T-helper 17 cell (primary cell): ENCODE results near the gene TP53INP2. TPM values are rescaled to one million over a fixed set of nuclear protein-coding genes. Genes with fewer than 3 reads are reported as not detected.
A peak's percentile ranks its signal among the peaks of the same experiment; 100 is the strongest.
"Not testable (repeated sequence)": the region's sequence is repeated elsewhere in the genome, so short reads cannot be mapped to it uniquely, and the experiment has no call there.

Source experiments
- ATAC-seq: fragments of 150-1000 bp; cut with Tn5 transposase; 2 replicates; pipeline ENCODE4 v1.10.0; 2021; ENCODE audit warnings: mild to moderate bottlenecking, moderate library complexity
- DNase-seq, 3 donors: peaks; one replicate each; pipeline versions ENCODE4 v3.0.0 to v3.0.0-alpha.2; 2020 to 2021
- H3K9me3 ChIP-seq: one replicate; pipeline ENCODE4 v1.7.0; 2013; ENCODE audit warnings: low read length, mild to moderate bottlenecking; ENCODE audit not compliant: control insufficient read depth, poor library complexity, severe bottlenecking
- H3K27ac Mint-ChIP-seq: one replicate; pipeline ENCODE4 v1.8.0; 2022; ENCODE audit warnings: mild to moderate bottlenecking, moderate library complexity, mixed read lengths
- H3K27me3 Mint-ChIP-seq: one replicate; pipeline ENCODE4 v1.8.0; 2022; ENCODE audit warnings: mixed read lengths
- H3K36me3 Mint-ChIP-seq: one replicate; pipeline ENCODE4 v1.8.0; 2022; ENCODE audit warnings: low read depth, mixed read lengths
- H3K4me1 Mint-ChIP-seq: one replicate; pipeline ENCODE4 v1.8.0; 2022; ENCODE audit warnings: mild to moderate bottlenecking, mixed read lengths
- H3K4me3 Mint-ChIP-seq: one replicate; pipeline ENCODE4 v1.8.0; 2022; ENCODE audit warnings: mild to moderate bottlenecking, moderate library complexity, mixed read lengths
- total RNA-seq, 4 donors: library from RNA in 2 of 4; stranded (reverse) in 2 of 4; gene quantifications; one replicate each; pipeline ENCODE4 v1.2.3 and lab custom pipeline; 2022 to 2026

The TP53INP2 gene
- total RNA-seq: 10 to 100 TPM; 62.0 to 62.4 TPM
- total RNA-seq (lab: John Stamatoyannopoulos, UW): 5.3 to 102 reads per million in 2 donors

GRCh38 chr20:34704177-34705007, at the start of gene TP53INP2:
Gene TP53INP2, plus strand, starts transcription at chr20:34704344. Its CDS starts 4,396 bp downstream, at chr20:34708740.
- H3K36me3 Mint-ChIP-seq: peaks cover 2% of the 10 kb centered on the region
- H3K9me3 ChIP-seq: no peaks in the 10 kb centered on the region
- peaks cover 29% of the 10 kb centered on the region for H3K4me1 Mint-ChIP-seq
- H3K4me3 Mint-ChIP-seq: peak within 1 kb of the TSS; percentile 98
- peak within 1 kb of the TSS; percentile 96 for H3K27ac Mint-ChIP-seq
- peak; percentile 81 to 88 (median 88) for DNase-seq
- H3K27me3 Mint-ChIP-seq: peaks cover 15% of the 10 kb centered on the region
- peak; percentile 70 for ATAC-seq

- ATAC-seq, H3K36me3 Mint-ChIP-seq, H3K4me1 Mint-ChIP-seq, H3K4me3 Mint-ChIP-seq, H3K27me3 Mint-ChIP-seq, DNase-seq, H3K27ac Mint-ChIP-seq, H3K9me3 ChIP-seq: not testable (repeated sequence)
Measured at GRCh38 chr20:34658654-34659053, 45.5 kb upstream of the TP53INP2 start.

- H3K4me3 Mint-ChIP-seq, ATAC-seq, H3K27ac Mint-ChIP-seq, DNase-seq, H3K27me3 Mint-ChIP-seq, H3K4me1 Mint-ChIP-seq, H3K9me3 ChIP-seq, H3K36me3 Mint-ChIP-seq: not testable (repeated sequence)
Measured at GRCh38 chr20:34661811-34662210, 42.3 kb upstream of the TP53INP2 start.

- no peaks in the 10 kb centered on the region for H3K4me1 Mint-ChIP-seq
- no peaks in the 10 kb centered on the region for H3K36me3 Mint-ChIP-seq
- DNase-seq: no peak
- H3K27ac Mint-ChIP-seq: peak overlapping the region; percentile 4
- H3K4me3 Mint-ChIP-seq: no peak overlapping the region
- H3K9me3 ChIP-seq: no peaks in the 10 kb centered on the region
- no peak for ATAC-seq
- no peaks in the 10 kb centered on the region for H3K27me3 Mint-ChIP-seq
Measured at GRCh38 chr20:34663213-34663943, 40.8 kb upstream of the TP53INP2 start.

GRCh38 chr20:34664751-34665150, 39.4 kb upstream of the TP53INP2 start:
- H3K36me3 Mint-ChIP-seq, ATAC-seq, H3K9me3 ChIP-seq: not testable (repeated sequence)

GRCh38 chr20:34669094-34669493, 35.0 kb upstream of the TP53INP2 start:
- no peaks in the 10 kb centered on the region for H3K9me3 ChIP-seq
- ATAC-seq: no peak
- no peak overlapping the region for H3K27ac Mint-ChIP-seq

More at GRCh38 chr20:34664751-34665150, 39.4 kb upstream of the TP53INP2 start:
- not testable (repeated sequence) for DNase-seq, H3K27me3 Mint-ChIP-seq, H3K4me3 Mint-ChIP-seq, H3K27ac Mint-ChIP-seq, H3K4me1 Mint-ChIP-seq

GRCh38 chr20:34673412-34673811, 30.7 kb upstream of the TP53INP2 start:
- peak overlapping the region; percentile 24 for H3K27ac Mint-ChIP-seq
- H3K36me3 Mint-ChIP-seq: no peaks in the 10 kb centered on the region
- ATAC-seq (no peak), DNase-seq (no peak)
- H3K27me3 Mint-ChIP-seq: no peaks in the 10 kb centered on the region
- no peak overlapping the region for H3K4me3 Mint-ChIP-seq
- H3K4me1 Mint-ChIP-seq: peaks cover 18% of the 10 kb centered on the region
- H3K9me3 ChIP-seq: no peaks in the 10 kb centered on the region

More at GRCh38 chr20:34669094-34669493, 35.0 kb upstream of the TP53INP2 start:
- Mint-ChIP-seq H3K4me1 (peaks cover 5% of the 10 kb centered on the region), H3K36me3 (no peaks in the 10 kb centered on the region), H3K27me3 (no peaks in the 10 kb centered on the region), H3K4me3 (no peak overlapping the region)
- no peak for DNase-seq

GRCh38 chr20:34675561-34675960, 28.6 kb upstream of the TP53INP2 start:
- no peaks in the 10 kb centered on the region for H3K27me3 Mint-ChIP-seq
- H3K27ac Mint-ChIP-seq: peak overlapping the region; percentile 84
- ATAC-seq (no peak), DNase-seq (no peak)
- H3K4me1 Mint-ChIP-seq: peaks cover 20% of the 10 kb centered on the region
- no peaks in the 10 kb centered on the region for H3K36me3 Mint-ChIP-seq
- H3K9me3 ChIP-seq: no peaks in the 10 kb centered on the region
- H3K4me3 Mint-ChIP-seq: peak overlapping the region; percentile 98

- no peak for DNase-seq
- Mint-ChIP-seq H3K27ac (peak overlapping the region; percentile 84), H3K4me1 (peaks cover 18% of the 10 kb centered on the region), H3K36me3 (no peaks in the 10 kb centered on the region), H3K4me3 (peak overlapping the region; percentile 98), H3K27me3 (no peaks in the 10 kb centered on the region)
- ATAC-seq: no peak
- H3K9me3 ChIP-seq: no peaks in the 10 kb centered on the region
Measured at GRCh38 chr20:34675993-34676641, 28.0 kb upstream of the TP53INP2 start.

- Mint-ChIP-seq H3K4me3 (peak within 1 kb of the TSS; percentile 98), H3K36me3 (no peaks in the 10 kb centered on the region), H3K27ac (peak within 1 kb of the TSS; percentile 84), H3K4me1 (peaks cover 18% of the 10 kb centered on the region), H3K27me3 (no peaks in the 10 kb centered on the region)
- DNase-seq: peak; percentile 92 to 94 (median 93)
- peak; percentile 97 for ATAC-seq
- H3K9me3 ChIP-seq: no peaks in the 10 kb centered on the region
Measured at GRCh38 chr20:34676642-34677373, 27.3 kb upstream of the TP53INP2 start, which contains the start of gene PIGU. Gene PIGU, minus strand, starts transcription at chr20:34677092. Its CDS starts 7 bp downstream, at chr20:34677085.

GRCh38 chr20:34680586-34681175, 23.5 kb upstream of the TP53INP2 start:
- DNase-seq (no peak), ATAC-seq (no peak)
- Mint-ChIP-seq H3K27ac (peak overlapping the region; percentile 45), H3K27me3 (no peaks in the 10 kb centered on the region), H3K4me3 (no peak overlapping the region), H3K36me3 (no peaks in the 10 kb centered on the region), H3K4me1 (peaks cover 11% of the 10 kb centered on the region)
- H3K9me3 ChIP-seq: no peaks in the 10 kb centered on the region

GRCh38 chr20:34683667-34684066, 20.5 kb upstream of the TP53INP2 start:
- Mint-ChIP-seq H3K4me1 (peaks cover 2% of the 10 kb centered on the region), H3K27ac (no peak overlapping the region), H3K4me3 (no peak overlapping the region), H3K36me3 (no peaks in the 10 kb centered on the region), H3K27me3 (no peaks in the 10 kb centered on the region)
- DNase-seq (no peak), ATAC-seq (no peak)
- no peaks in the 10 kb centered on the region for H3K9me3 ChIP-seq
